ENCODE results near the gene MRPS23. TPM values are rescaled to one million over a fixed set of nuclear protein-coding genes. Genes with fewer than 3 reads are reported as not detected.

The MRPS23 gene
- total RNA-seq, 4 donors from 2014 or later = 24.3 to 47.2 (median 35.5) TPM

DNA sequence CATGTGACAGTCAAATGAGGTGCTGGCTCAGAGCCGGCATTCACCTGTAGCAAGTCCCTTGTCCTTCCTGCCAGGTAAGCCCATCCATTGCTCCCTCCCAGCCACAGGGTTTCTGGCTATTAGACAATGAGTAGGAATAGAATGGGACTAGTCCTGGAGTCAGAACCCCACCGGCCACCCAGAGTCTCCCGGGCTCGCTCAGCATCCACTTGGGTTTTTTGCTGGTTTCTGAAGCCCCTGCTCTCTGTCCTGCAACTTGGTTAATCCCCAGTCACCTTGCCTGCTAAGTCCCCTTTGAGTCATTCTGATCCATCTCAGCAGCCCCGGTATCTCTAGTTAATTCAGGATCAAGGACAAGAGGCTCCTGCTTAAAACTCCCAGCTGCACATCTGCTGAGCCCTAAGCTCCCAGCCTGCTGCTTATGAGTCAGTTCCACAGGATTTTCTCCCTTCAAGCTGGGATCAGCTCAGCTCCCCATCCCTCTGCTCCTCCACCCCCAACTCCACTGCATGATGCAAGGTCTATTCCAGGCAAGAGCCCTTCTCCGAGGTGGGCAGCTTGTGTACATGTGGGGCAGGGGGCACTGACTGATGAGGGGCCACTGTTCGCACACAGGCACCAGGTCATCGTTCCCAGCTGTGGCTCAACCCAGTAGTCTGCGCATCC is 19.9 kb upstream of the MRPS23 start:
- no peaks in the 10 kb centered on the region for H3K9me3 ChIP-seq
- H3K4me3 ChIP-seq = no peak overlapping the region
- in situ Hi-C loops (cut with MboI; ENCODE audit: low sequenced_read_pairs in 4 of 4) (no loop called here), intact Hi-C loops (cut with DNase I; ENCODE audit: low total_unique reads) (no loop called here)
- ATAC-seq = no peak
- peaks cover 0 to 28% of the 10 kb centered on the region in 2 donors for H3K36me3 ChIP-seq
- H3K4me1 ChIP-seq = peaks cover 34 to 39% of the 10 kb centered on the region in 2 donors
- DNase-seq = no peak
- H3K27me3 ChIP-seq = no peaks in the 10 kb centered on the region
- H3K27ac ChIP-seq = peak overlapping the region in 3 of 4 donors; percentile 64 to 83 (median 82)
- TF ChIP-seq, protein P1, sequence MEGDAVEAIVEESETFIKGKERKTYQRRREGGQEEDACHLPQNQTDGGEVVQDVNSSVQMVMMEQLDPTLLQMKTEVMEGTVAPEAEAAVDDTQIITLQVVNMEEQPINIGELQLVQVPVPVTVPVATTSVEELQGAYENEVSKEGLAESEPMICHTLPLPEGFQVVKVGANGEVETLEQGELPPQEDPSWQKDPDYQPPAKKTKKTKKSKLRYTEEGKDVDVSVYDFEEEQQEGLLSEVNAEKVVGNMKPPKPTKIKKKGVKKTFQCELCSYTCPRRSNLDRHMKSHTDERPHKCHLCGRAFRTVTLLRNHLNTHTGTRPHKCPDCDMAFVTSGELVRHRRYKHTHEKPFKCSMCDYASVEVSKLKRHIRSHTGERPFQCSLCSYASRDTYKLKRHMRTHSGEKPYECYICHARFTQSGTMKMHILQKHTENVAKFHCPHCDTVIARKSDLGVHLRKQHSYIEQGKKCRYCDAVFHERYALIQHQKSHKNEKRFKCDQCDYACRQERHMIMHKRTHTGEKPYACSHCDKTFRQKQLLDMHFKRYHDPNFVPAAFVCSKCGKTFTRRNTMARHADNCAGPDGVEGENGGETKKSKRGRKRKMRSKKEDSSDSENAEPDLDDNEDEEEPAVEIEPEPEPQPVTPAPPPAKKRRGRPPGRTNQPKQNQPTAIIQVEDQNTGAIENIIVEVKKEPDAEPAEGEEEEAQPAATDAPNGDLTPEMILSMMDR (IDR thresholded peaks at IDR 0.05 in 4 of 5, conservative IDR thresholded peaks at IDR 0.05 in 1 of 5) = no peak
- no peak for TF ChIP-seq POLR2A (IDR thresholded peaks at IDR 0.05)

GRCh38 chr17:57868910-57869616 is 19.2 kb upstream of the MRPS23 start:
- ATAC-seq (no peak), DNase-seq (no peak)
- Histone ChIP-seq H3K9me3 (no peaks in the 10 kb centered on the region), H3K36me3 (peaks cover 0 to 28% of the 10 kb centered on the region in 2 donors), H3K4me3 (no peak overlapping the region), H3K27me3 (no peaks in the 10 kb centered on the region), H3K4me1 (peaks cover 27 to 33% of the 10 kb centered on the region in 2 donors), H3K27ac (peak overlapping the region; percentile 64 to 83 (median 78))
- TF ChIP-seq POLR2A (IDR thresholded peaks at IDR 0.05) = no peak
- TF ChIP-seq, protein P1 (IDR thresholded peaks at IDR 0.05 in 4 of 5, conservative IDR thresholded peaks at IDR 0.05 in 1 of 5) = no peak
- in situ Hi-C loops (cut with MboI; ENCODE audit: low sequenced_read_pairs in 4 of 4) = no loop called here
- intact Hi-C loops (cut with DNase I; ENCODE audit: low total_unique reads) = no loop called here

DNA sequence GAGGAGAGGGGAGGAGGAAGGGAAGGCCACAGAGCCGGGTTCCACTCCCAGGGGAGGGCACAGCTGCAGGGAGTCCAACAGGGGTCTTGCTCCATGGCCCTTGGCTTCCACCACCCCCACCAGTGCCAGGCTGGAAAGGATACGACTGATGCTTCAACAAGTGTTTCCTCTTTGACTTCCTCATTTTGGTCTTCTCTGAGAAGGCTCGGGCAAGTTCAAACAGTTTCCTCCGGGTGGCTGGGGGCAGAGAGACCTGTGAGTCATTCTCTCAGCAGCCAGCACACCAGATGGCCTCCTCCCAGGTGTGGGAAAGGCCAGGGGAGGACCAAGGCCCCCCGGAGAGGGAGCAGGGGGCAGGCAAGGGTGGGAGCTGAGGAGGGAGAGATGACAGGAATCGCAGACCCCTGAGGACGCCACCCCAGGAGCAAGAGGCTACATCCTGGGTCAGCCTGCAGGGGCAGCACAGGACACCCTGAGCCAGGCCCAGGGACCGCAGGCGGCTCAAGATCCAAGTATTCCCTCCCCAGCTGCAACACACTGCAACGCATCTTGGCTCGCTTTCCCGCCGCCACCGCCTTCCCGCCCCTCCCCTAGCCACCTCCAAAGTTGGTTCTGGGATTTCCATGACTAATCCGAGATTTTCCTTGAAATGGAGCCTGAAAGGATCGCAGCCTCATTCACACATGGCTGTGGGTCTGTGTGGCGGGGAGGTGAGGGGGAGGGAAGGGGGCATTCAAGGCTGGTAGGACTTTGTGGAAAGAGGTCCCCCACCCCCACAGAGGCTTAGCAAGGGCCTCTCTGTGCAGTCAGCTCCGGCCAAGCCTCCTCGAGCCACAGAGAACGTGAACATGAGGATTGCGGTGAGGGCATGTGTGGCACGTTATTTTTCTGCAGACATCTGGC is 18.4 kb upstream of the MRPS23 start:
- H3K4me1 ChIP-seq = peaks cover 24 to 26% of the 10 kb centered on the region in 2 donors
- peak overlapping the region; percentile 64 to 83 (median 78) for H3K27ac ChIP-seq
- intact Hi-C loops (cut with DNase I; ENCODE audit: low total_unique reads) (no loop called here), in situ Hi-C loops (cut with MboI; ENCODE audit: low sequenced_read_pairs in 4 of 4) (no loop called here)
- H3K9me3 ChIP-seq = no peaks in the 10 kb centered on the region
- peaks cover 0 to 28% of the 10 kb centered on the region in 2 donors for H3K36me3 ChIP-seq
- TF ChIP-seq, protein P1 (IDR thresholded peaks at IDR 0.05 in 4 of 5, conservative IDR thresholded peaks at IDR 0.05 in 1 of 5) = peak; percentile 41 to 65 (median 57)
- TF ChIP-seq POLR2A (IDR thresholded peaks at IDR 0.05) = no peak
- peak; percentile 87 to 88 for ATAC-seq
- H3K4me3 ChIP-seq = no peak overlapping the region
- H3K27me3 ChIP-seq = no peaks in the 10 kb centered on the region
- DNase-seq = peak; percentile 69 to 82

DNA sequence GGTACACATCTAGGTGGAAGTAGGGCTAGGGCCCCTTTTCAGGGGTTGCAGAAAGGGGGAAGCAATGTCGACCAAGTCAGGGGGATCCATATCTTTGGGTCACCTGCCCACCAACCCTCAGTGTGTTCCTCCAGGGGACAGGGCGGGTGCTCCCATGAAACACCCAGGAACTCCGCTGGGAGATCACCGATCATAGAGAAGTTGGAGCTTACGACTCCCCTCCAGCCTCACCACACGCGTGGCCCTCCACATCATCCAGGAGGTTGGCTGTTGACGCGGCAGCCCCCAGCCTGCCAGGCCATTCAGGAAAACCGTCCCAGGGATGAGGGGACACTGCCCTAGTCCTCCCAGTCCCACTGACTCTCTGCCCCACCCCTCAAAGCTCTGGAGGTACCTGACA is 17.3 kb upstream of the MRPS23 start:
- TF ChIP-seq POLR2A (IDR thresholded peaks at IDR 0.05) = no peak
- TF ChIP-seq, protein P1 (IDR thresholded peaks at IDR 0.05 in 4 of 5, conservative IDR thresholded peaks at IDR 0.05 in 1 of 5) = no peak
- intact Hi-C loops (cut with DNase I; ENCODE audit: low total_unique reads) (no loop called here), in situ Hi-C loops (cut with MboI; ENCODE audit: low sequenced_read_pairs in 4 of 4) (no loop called here)
- no peaks in the 10 kb centered on the region for H3K9me3 ChIP-seq
- no peak for DNase-seq
- H3K27me3 ChIP-seq = no peaks in the 10 kb centered on the region
- ATAC-seq = no peak
- no peak overlapping the region for H3K4me3 ChIP-seq
- H3K27ac ChIP-seq = peak overlapping the region in 3 of 4 donors; percentile 75 to 83 (median 82)
- H3K4me1 ChIP-seq = peaks cover 34 to 37% of the 10 kb centered on the region in 2 donors
- peaks cover 0 to 22% of the 10 kb centered on the region in 2 donors for H3K36me3 ChIP-seq
